IPS-15b (cell line): Measurements from ENCODE around the gene PKNOX2.

Source experiments
- H3K27me3 ChIP-seq: one replicate; pipeline ENCODE4 v1.6.1; 2013; ENCODE audit warnings: low read length; ENCODE audit not compliant: control insufficient read depth, insufficient read depth
- H3K36me3 ChIP-seq: one replicate; pipeline ENCODE4 v1.6.1; 2013; ENCODE audit warnings: low read length; ENCODE audit not compliant: control insufficient read depth, insufficient read depth
- H3K4me1 ChIP-seq: one replicate; pipeline ENCODE4 v1.6.1; 2013; ENCODE audit warnings: mild to moderate bottlenecking, low read length; ENCODE audit not compliant: control insufficient read depth, insufficient read depth
- H3K4me3 ChIP-seq: one replicate; pipeline ENCODE4 v1.5.1; 2013; ENCODE audit warnings: low read depth, low read length
- H3K9ac ChIP-seq: one replicate; pipeline ENCODE4 v1.6.1; 2013; ENCODE audit warnings: low read depth, mild to moderate bottlenecking, low read length
- H3K9me3 ChIP-seq: one replicate; pipeline ENCODE4 v1.6.1; 2013; ENCODE audit warnings: mild to moderate bottlenecking, low read length; ENCODE audit not compliant: control insufficient read depth, insufficient read depth

Gene PKNOX2

GRCh38 chr11:125176866-125177265 lies 12.3 kb downstream of the PKNOX2 start:
- H3K27me3 ChIP-seq: peaks cover 21% of the 10 kb centered on the region
- H3K36me3 ChIP-seq: no peaks in the 10 kb centered on the region
- no peak overlapping the region for H3K4me3 ChIP-seq
- no peak overlapping the region for H3K9ac ChIP-seq
- H3K4me1 ChIP-seq: peaks cover 20% of the 10 kb centered on the region
- H3K9me3 ChIP-seq: no peaks in the 10 kb centered on the region

DNA sequence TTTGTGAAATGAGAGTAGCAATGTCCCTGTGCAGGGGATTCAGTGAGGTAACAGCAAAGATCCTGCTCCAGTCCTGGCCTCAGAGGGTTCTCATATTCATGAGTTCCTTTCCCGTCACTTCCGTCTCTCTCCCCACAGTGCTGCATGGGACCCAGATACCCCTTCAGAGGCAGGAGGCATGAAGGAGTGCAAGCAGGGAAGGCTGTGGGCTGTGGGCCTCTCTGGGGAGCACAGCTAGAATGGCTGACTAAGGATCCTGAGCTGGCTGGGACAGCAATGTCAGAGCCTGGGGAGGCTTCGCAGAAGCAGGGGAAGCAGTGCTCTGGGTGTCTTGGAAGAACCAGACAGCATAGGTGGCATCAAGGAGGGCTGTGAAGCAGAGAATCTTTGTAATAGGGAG lies 13.0 kb downstream of the PKNOX2 start:
- H3K9ac ChIP-seq: no peak overlapping the region
- peaks cover 20% of the 10 kb centered on the region for H3K4me1 ChIP-seq
- H3K36me3 ChIP-seq: no peaks in the 10 kb centered on the region
- H3K9me3 ChIP-seq: no peaks in the 10 kb centered on the region
- peaks cover 14% of the 10 kb centered on the region for H3K27me3 ChIP-seq
- H3K4me3 ChIP-seq: no peak overlapping the region

DNA sequence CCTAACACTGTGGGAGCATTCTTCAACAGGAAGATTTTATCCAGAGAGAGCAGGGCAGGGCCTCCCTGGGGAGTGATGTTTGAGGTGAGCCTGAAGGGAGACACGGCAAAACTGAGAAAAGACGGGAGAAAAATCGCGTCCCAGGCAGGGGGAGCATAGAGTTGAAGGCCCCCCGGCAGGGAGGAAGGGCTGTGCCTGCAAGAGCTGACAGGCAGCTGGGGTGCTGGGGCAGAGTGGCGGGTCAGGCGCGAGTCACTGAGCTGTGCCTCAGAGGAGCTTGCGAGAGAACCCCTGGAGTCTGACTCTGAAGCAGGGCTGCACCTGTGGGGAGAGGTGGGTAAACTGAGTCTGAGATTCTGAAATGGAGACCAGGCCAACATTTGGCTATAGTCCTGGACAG lies 14.8 kb downstream of the PKNOX2 start:
- Histone ChIP-seq H3K36me3 (no peaks in the 10 kb centered on the region), H3K4me1 (peaks cover 20% of the 10 kb centered on the region), H3K9ac (no peak overlapping the region), H3K9me3 (no peaks in the 10 kb centered on the region), H3K4me3 (no peak overlapping the region), H3K27me3 (peaks cover 8% of the 10 kb centered on the region)

DNA sequence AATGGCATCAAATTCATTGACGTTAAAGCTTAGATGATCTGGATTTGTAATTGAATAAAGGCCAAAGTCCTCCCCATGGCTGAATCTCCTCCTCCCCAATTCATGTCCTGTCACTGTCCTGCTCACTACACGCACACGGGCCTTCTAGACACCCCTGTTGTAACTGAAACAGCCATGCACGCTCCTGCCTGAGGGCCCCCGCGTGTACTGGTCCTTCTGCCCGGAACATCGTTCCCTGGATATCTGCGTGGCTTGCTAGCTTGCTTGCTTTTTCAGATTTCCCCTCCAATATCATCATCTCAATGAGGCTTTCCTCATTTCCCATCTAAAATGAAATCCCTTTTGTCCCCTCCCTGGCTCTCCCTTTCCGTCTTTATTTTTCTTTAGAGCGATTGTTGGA lies 15.3 kb downstream of the PKNOX2 start:
- peaks cover 6% of the 10 kb centered on the region for H3K27me3 ChIP-seq
- no peak overlapping the region for H3K4me3 ChIP-seq
- no peaks in the 10 kb centered on the region for H3K36me3 ChIP-seq
- H3K9me3 ChIP-seq: no peaks in the 10 kb centered on the region
- no peak overlapping the region for H3K9ac ChIP-seq
- H3K4me1 ChIP-seq: peaks cover 20% of the 10 kb centered on the region

DNA sequence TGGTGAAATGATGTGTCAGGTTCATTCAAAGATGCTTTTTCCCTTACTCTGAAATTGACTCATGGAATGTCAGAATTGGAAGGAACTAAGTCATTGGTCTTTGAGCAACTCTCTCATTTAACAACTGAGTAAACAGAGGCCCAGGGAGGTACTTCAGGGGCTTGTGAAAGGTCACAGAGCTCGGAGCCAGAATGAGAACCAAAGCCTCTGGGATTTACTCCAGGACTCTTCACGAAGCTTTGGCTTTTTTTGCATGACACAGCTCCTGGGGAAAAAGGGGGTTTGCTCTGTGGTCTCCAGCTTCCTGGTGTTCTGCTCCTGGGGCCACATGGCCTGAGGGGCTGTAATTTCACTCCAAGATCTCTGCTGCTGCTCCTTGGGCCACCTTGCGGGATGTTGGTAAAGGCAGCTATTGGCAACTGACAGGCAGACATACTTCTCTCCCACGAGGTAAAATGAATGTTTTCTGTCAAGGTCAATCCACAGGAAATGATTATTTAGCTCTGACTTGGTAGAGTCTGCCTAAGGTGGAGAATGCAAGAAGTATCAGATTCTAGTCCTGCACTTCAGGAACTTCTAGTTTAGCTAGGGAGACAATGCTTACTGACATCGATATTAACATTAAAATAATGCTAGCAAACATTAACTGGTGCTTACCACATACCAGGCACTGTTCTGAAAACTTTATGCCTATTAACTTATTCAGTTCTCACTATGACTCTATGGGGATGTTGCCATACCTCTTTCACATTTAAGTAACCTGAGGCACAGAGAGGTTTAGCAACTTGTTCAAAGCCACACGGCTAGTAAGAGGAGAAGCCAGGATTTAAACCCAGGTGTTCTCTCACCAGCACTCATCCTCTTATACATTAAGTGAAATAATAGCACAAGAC lies 16.1 kb downstream of the PKNOX2 start:
- Histone ChIP-seq H3K4me1 (peaks cover 20% of the 10 kb centered on the region), H3K27me3 (peaks cover 6% of the 10 kb centered on the region), H3K9ac (no peak overlapping the region), H3K36me3 (no peaks in the 10 kb centered on the region), H3K9me3 (no peaks in the 10 kb centered on the region), H3K4me3 (no peak overlapping the region)

DNA sequence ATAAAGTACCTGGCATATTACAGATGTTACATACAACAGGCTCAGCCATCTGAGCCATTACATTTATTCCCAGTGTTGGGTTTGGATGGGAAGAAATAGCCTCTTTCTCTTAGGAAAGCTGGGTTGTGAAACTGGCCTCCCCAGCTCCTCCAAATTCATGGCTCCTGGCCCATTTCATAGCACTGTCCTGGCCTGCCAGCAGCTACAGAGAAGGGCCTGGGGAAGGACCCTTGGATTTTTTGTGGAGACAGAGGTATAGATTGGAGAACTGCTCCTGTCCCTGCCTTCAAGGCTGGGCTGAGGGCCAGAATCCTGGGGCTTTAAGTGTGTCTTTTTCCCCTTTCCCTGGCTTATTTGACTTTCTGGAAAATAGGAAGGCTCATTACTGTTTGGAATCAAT lies 18.0 kb downstream of the PKNOX2 start:
- no peak overlapping the region for H3K9ac ChIP-seq
- H3K4me3 ChIP-seq: no peak overlapping the region
- H3K27me3 ChIP-seq: no peaks in the 10 kb centered on the region
- H3K36me3 ChIP-seq: no peaks in the 10 kb centered on the region
- H3K4me1 ChIP-seq: peaks cover 14% of the 10 kb centered on the region
- H3K9me3 ChIP-seq: no peaks in the 10 kb centered on the region

GRCh38 chr11:125183641-125184040 lies 19.1 kb downstream of the PKNOX2 start:
- H3K27me3 ChIP-seq: no peaks in the 10 kb centered on the region
- H3K4me1 ChIP-seq: peaks cover 14% of the 10 kb centered on the region
- H3K4me3 ChIP-seq: no peak overlapping the region
- no peak overlapping the region for H3K9ac ChIP-seq
- H3K9me3 ChIP-seq: no peaks in the 10 kb centered on the region
- H3K36me3 ChIP-seq: no peaks in the 10 kb centered on the region

DNA sequence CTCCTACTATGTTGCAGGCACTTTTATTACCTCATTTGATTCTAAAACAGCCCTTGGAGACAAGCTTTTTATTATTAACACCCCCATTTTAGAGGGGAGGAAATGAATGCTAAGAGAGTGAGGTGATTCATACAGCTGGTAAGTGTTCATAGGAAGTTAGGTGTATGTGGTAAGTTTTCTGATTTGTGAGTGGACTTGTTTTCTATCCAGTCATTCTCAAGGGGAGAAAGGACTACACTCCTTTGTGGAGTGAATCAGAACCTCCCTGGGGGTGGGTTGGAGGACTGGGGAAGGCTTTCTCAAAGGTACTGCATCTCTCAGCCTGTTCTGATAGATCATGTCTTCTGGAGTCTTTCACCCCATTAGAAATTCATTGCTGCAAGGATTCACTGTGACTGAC lies 23.5 kb downstream of the PKNOX2 start:
- Histone ChIP-seq H3K36me3 (no peaks in the 10 kb centered on the region), H3K27me3 (no peaks in the 10 kb centered on the region), H3K9ac (no peak overlapping the region), H3K4me1 (no peaks in the 10 kb centered on the region), H3K9me3 (no peaks in the 10 kb centered on the region), H3K4me3 (no peak overlapping the region)

- no peaks in the 10 kb centered on the region for H3K9me3 ChIP-seq
- H3K27me3 ChIP-seq: no peaks in the 10 kb centered on the region
- no peak overlapping the region for H3K9ac ChIP-seq
- no peaks in the 10 kb centered on the region for H3K4me1 ChIP-seq
- no peak overlapping the region for H3K4me3 ChIP-seq
- H3K36me3 ChIP-seq: no peaks in the 10 kb centered on the region
Measured at GRCh38 chr11:125190566-125190965, 26.0 kb downstream of the PKNOX2 start.

GRCh38 chr11:125192183-125192582 lies 27.6 kb downstream of the PKNOX2 start:
- Histone ChIP-seq H3K27me3 (no peaks in the 10 kb centered on the region), H3K9ac (no peak overlapping the region), H3K9me3 (no peaks in the 10 kb centered on the region), H3K36me3 (no peaks in the 10 kb centered on the region), H3K4me3 (no peak overlapping the region), H3K4me1 (no peaks in the 10 kb centered on the region)

- Histone ChIP-seq H3K27me3 (no peaks in the 10 kb centered on the region), H3K36me3 (no peaks in the 10 kb centered on the region), H3K4me1 (no peaks in the 10 kb centered on the region), H3K9ac (no peak overlapping the region), H3K4me3 (no peak overlapping the region), H3K9me3 (no peaks in the 10 kb centered on the region)
Measured at GRCh38 chr11:125192717-125193415, 28.3 kb downstream of the PKNOX2 start.

DNA sequence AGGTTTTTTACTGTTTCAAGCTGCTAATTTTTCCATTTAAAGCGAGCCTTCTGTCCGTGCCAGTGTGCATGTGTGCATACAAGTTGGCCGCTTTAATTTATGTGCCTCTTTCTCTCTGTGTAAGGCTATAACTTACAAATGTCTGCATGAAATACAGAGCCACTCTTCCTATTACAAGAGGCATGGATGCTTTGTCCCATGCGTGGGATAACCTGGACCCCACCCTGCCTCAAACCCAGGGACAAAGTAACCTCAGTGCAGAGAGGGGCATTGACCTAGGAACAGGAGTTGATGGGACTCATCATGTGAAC lies 28.8 kb downstream of the PKNOX2 start:
- H3K4me3 ChIP-seq: no peak overlapping the region
- no peak overlapping the region for H3K9ac ChIP-seq
- no peaks in the 10 kb centered on the region for H3K9me3 ChIP-seq
- H3K27me3 ChIP-seq: no peaks in the 10 kb centered on the region
- H3K4me1 ChIP-seq: no peaks in the 10 kb centered on the region
- H3K36me3 ChIP-seq: no peaks in the 10 kb centered on the region
